HepG2 (cell line): ENCODE results near the gene ATOH8. TPM values are rescaled to one million over a fixed set of nuclear protein-coding genes. Genes with fewer than 3 reads are reported as not detected.
A peak's percentile ranks its signal among the peaks of the same experiment; 100 is the strongest.

Experiments used
- ATAC-seq: fragments of 200-7000 bp; cut with Tn5 transposase; 3 replicates; pipeline ENCODE4 v1.9.1; 2020; ENCODE audit warnings: mild to moderate bottlenecking, moderate library complexity
- BruUV-seq: library from RNA; stranded (reverse); fragments of 400-500 nt; replicated peaks from 2 replicates; lab custom pipeline; 2021; lab: Mats Ljungman, UMichigan
- CTCF ChIA-PET: fragments of 300-600 bp; formaldehyde crosslinking; extraction: SDS; loops from one replicate; lab custom pipeline; 2021; ENCODE audit warnings: low total read pairs, inconsistent platforms, low intra/inter-chr PET ratio; lab: Yijun Ruan, JAX
- POLR2A ChIA-PET: fragments of 350-600 bp; sonication (Branson Sonifier 250); formaldehyde crosslinking; loops from one replicate; lab custom pipeline; 2020; ENCODE audit warnings: antibody characterized with exemption, inconsistent platforms; lab: Yijun Ruan, JAX
- DNase-seq: peaks from one replicate; pipeline ENCODE4 v3.0.0-alpha.2; 2015; ENCODE audit warnings: low spot score
- FAIRE-seq: peaks from 3 replicates; lab custom pipeline; 2011; peaks lifted over from hg19 to GRCh38; lab: Jason Lieb, UNC
- H2AFZ ChIP-seq: one replicate; pipeline ENCODE4 v1.6.1; 2011; ENCODE audit warnings: low read length, inconsistent platforms
- H3K27ac ChIP-seq: fragments of 300-600 bp; 3 replicates; pipeline ENCODE4 v1.8.0; 2011; ENCODE audit warnings: mixed run types, mild to moderate bottlenecking, mixed read lengths, low read length, inconsistent platforms; ENCODE audit not compliant: insufficient read depth; ENCODE audit errors: extremely low read length
- H3K27me3 ChIP-seq, 2 experiments: fragments of 200-600 bp in 1 of 2; 2 replicates in 1 of 2; 3 replicates in 1 of 2; pipeline versions ENCODE4 v1.6.0 to v1.8.0; 2011; ENCODE audit warnings: low read length in 2 of 2, mild to moderate bottlenecking in 2 of 2, moderate library complexity in 2 of 2, inconsistent platforms in 1 of 2; ENCODE audit not compliant: insufficient read depth in 2 of 2, control insufficient read depth in 1 of 2
- H3K36me3 ChIP-seq, 2 experiments: fragments of 200-600 bp in 1 of 2; replicated peaks in 1 of 2; 2 replicates in 1 of 2; 3 replicates in 1 of 2; pipeline versions ENCODE4 v1.5.1 to v1.8.0; 2011; ENCODE audit warnings: low read length in 2 of 2, inconsistent platforms in 1 of 2; ENCODE audit not compliant: insufficient read depth in 2 of 2, control insufficient read depth in 1 of 2
- H3K4me1 ChIP-seq: 2 replicates; pipeline ENCODE4 v1.5.1; 2012; ENCODE audit warnings: low read length, inconsistent platforms; ENCODE audit not compliant: insufficient read depth
- H3K4me2 ChIP-seq: 2 replicates; pipeline ENCODE4 v1.6.0; 2011; ENCODE audit warnings: low read depth, low read length, inconsistent platforms
- H3K4me3 ChIP-seq, 3 experiments: fragments of 200-600 bp in 1 of 3; sonication (generic), shearing (Covaris generic) in 1 of 3; replicated peaks in 1 of 3; 2 replicates each; pipeline ENCODE4 v1.5.1; 2011 to 2016; ENCODE audit warnings: low read length in 3 of 3, inconsistent platforms in 2 of 3, low read depth in 2 of 3, mild to moderate bottlenecking in 2 of 3, control low read depth in 1 of 3, mixed read lengths in 1 of 3; ENCODE audit not compliant: insufficient read depth in 1 of 3
- H3K79me2 ChIP-seq: one replicate; pipeline ENCODE4 v1.6.1; 2011; ENCODE audit warnings: low read length, inconsistent platforms; ENCODE audit not compliant: insufficient read depth
- H3K9ac ChIP-seq: 2 replicates; pipeline ENCODE4 v1.6.0; 2011; ENCODE audit warnings: mild to moderate bottlenecking, low read depth, low read length, inconsistent platforms; ENCODE audit not compliant: insufficient read depth
- H3K9me3 ChIP-seq: 2 replicates; pipeline ENCODE4 v1.5.1; 2012; ENCODE audit warnings: mild to moderate bottlenecking, low read length
- H4K20me1 ChIP-seq: 2 replicates; pipeline ENCODE4 v1.6.0; 2011; ENCODE audit warnings: inconsistent platforms, mild to moderate bottlenecking, low read length, moderate library complexity; ENCODE audit not compliant: insufficient read depth
- AGO1 ChIP-seq: fragments of 200-400 bp; formaldehyde crosslinking; IDR thresholded peaks from 2 replicates; pipeline ENCODE4 v1.6.1; 2017; ENCODE audit warnings: mild to moderate bottlenecking, low read depth, low read length, moderate library complexity; ENCODE audit not compliant: poor library complexity, severe bottlenecking
- AHDC1 ChIP-seq: sonication (generic); formaldehyde crosslinking; IDR thresholded peaks from 2 replicates; pipeline ENCODE4 v1.5.1; 2020; ENCODE audit warnings: mild to moderate bottlenecking, missing genetic modification reagents, borderline replicate concordance
- ELF4 ChIP-seq: sonication (generic); formaldehyde crosslinking; IDR thresholded peaks from 2 replicates; pipeline ENCODE4 v1.5.0; 2020; ENCODE audit warnings: missing genetic modification reagents, mild to moderate bottlenecking, moderate library complexity, borderline replicate concordance
- HMG20B ChIP-seq: conservative IDR thresholded peaks from 2 replicates; pipeline ENCODE4 v1.6.1; 2016; ENCODE audit warnings: missing genetic modification reagents, missing compliant biosample characterization
- KLF12 ChIP-seq: sonication (generic); formaldehyde crosslinking; IDR thresholded peaks from 2 replicates; pipeline ENCODE4 v1.4.0; 2020; ENCODE audit warnings: missing genetic modification reagents, borderline replicate concordance
- MEF2D ChIP-seq: sonication (generic); formaldehyde crosslinking; IDR thresholded peaks from 2 replicates; pipeline ENCODE4 v1.5.1; 2020; ENCODE audit warnings: mild to moderate bottlenecking, missing genetic modification reagents
- SRSF1 ChIP-seq: fragments of 200-400 bp; formaldehyde crosslinking; optimal IDR thresholded peaks from 2 replicates; pipeline ENCODE3; 2017; ENCODE audit warnings: mild to moderate bottlenecking, low read depth, low read length, moderate library complexity
- TCF7L2 ChIP-seq: IDR thresholded peaks from 2 replicates; pipeline ENCODE4 v1.6.1; 2011; ENCODE audit warnings: mild to moderate bottlenecking, low read depth, low read length, moderate library complexity
- THAP11 ChIP-seq: IDR thresholded peaks from 2 replicates; pipeline ENCODE4 v1.6.1; 2016; ENCODE audit warnings: missing biosample characterization, missing genetic modification reagents
- ZBTB7A ChIP-seq: sonication (generic); formaldehyde crosslinking; IDR thresholded peaks from 2 replicates; pipeline ENCODE4 v1.8.0; 2022; ENCODE audit warnings: mild to moderate bottlenecking, missing genetic modification reagents
- ZNF251 ChIP-seq: sonication (generic); formaldehyde crosslinking; IDR thresholded peaks from 2 replicates; pipeline ENCODE4 v1.9.0; 2021; ENCODE audit warnings: mild to moderate bottlenecking, missing genetic modification reagents
- ZNF382 ChIP-seq: sonication (generic); formaldehyde crosslinking; IDR thresholded peaks from 2 replicates; pipeline ENCODE4 v1.5.0; 2020; ENCODE audit warnings: missing genetic modification reagents, mild to moderate bottlenecking, borderline replicate concordance
- ZNF563 ChIP-seq: sonication (generic); formaldehyde crosslinking; IDR thresholded peaks from 2 replicates; pipeline ENCODE4 v1.8.0; 2022; ENCODE audit warnings: mild to moderate bottlenecking, moderate library complexity, missing genetic modification reagents
- whole genome bisulfite sequencing: methylation state at CpG from one replicate; pipeline ENCODE4 v1.1.6; 2017; ENCODE audit warnings: low lambda C conversion rate; 5-methylcytosine and 5-hydroxymethylcytosine counted together
- in situ Hi-C: cut with HindIII; loops from 2 replicates; pipeline ENCODE4 v1.10.0; 2017; ENCODE audit warnings: low pct_unique_long_range_greater_than_20kb; ENCODE audit not compliant: extremely low pct_ligation_motif_present
- intact Hi-C: fragments of 100-400 bp; cut with micrococcal nuclease; formaldehyde crosslinking; loops from one replicate; pipeline ENCODE4 v1.10.0; 2022; ENCODE audit not compliant: unreplicated experiment
- polyA plus RNA-seq, 8 experiments: library from polyadenylated mRNA; depleted of rRNA in 3 of 8; stranded (reverse) in 7 of 8; unstranded in 1 of 8; fragments of >200 nt; fragmentation: Illumina TruSeq in 4 of 8; extraction: Trizol in 4 of 8; gene quantifications; 2 replicates each; pipeline versions ENCODE4 v1.2.1 to v1.2.3, GENCODE V29; 2011 to 2016; ENCODE audit warnings: low read depth in 4 of 8, missing spikeins in 1 of 8, mixed read lengths in 1 of 8; ENCODE audit not compliant: insufficient read depth in 1 of 8
- total RNA-seq, 5 experiments: library from RNA; depleted of rRNA; stranded (reverse); fragments of >200 nt; fragmentation: Illumina TruSeq; extraction: Trizol; gene quantifications; 2 replicates each; pipeline ENCODE4 v1.2.3, GENCODE V29; 2016; ENCODE audit warnings: low read depth in 1 of 5

The ATOH8 gene
- total and polyA plus RNA-seq, 2 of the 13 experiments (the other 11 are each of a cell fraction or from before 2014, with no cell fraction given) = 0.13 to 0.61 TPM

- ChIA-PET POLR2A (interaction anchor here (1.5 to 2.0 kb wide), 2 partner anchors 11 to 23 kb away, joined by 3 to 9 read pairs; no protein-coding TSS in a partner anchor), CTCF (interaction anchor here (0.8 kb wide), 1 partner anchor 46 kb away, joined by 3 read pairs; no protein-coding TSS in a partner anchor)
- intact Hi-C loops (no loop called here), in situ Hi-C loops (no loop called here)
- DNase-seq = no peak
- peak; percentile 29 for ATAC-seq
- Histone ChIP-seq H3K4me1 (peaks cover 69% of the 10 kb centered on the region), H3K27me3 (no peaks in the 10 kb centered on the region; a peak in 1 of 5 replicates), H3K9me3 (no peaks in the 10 kb centered on the region), H3K9ac (no peak overlapping the region), H3K4me3 (no peak overlapping the region), H2AFZ (no peak overlapping the region), H3K27ac (no peak overlapping the region), H4K20me1 (no peaks in the 10 kb centered on the region), H3K4me2 (peak overlapping the region; percentile 23; the same call in 1 of the 2 replicates), H3K36me3 (no peaks in the 10 kb centered on the region), H3K79me2 (no peaks in the 10 kb centered on the region)
- TF ChIP-seq ZNF251 (no peak), ZBTB7A (CRISPR knock-in tag) (no peak), ZNF382 (no peak), HMG20B (CRISPR knock-in tag) (no peak), ZNF563 (CRISPR knock-in tag) (no peak), THAP11 (no peak), ELF4 (CRISPR knock-in tag) (no peak), TCF7L2 (no peak), KLF12 (CRISPR knock-in tag) (no peak), AGO1 (no peak), MEF2D (no peak), SRSF1 (no peak), AHDC1 (CRISPR knock-in tag) (no peak)
- peak; percentile 50 for FAIRE-seq
- no TSS peak for BruUV-seq
- WGBS = 71% methylated on average over 20 of the region's 20 CpGs
Observed at GRCh38 chr2:85795331-85796045, 41.7 kb downstream of the ATOH8 start.
